H9 (cell line): ENCODE results near the gene TPSB2. TPM values are rescaled to one million over a fixed set of nuclear protein-coding genes. Genes with fewer than 3 reads are reported as not detected.
"Not testable (repeated sequence)": the region's sequence is repeated elsewhere in the genome, so short reads cannot be mapped to it uniquely, and the experiment has no call there.

Experiments
- DNase-seq: peaks from one replicate; pipeline ENCODE4 v3.0.0-alpha.2; 2017
- H2AFZ ChIP-seq: one replicate; pipeline ENCODE4 v1.6.1; 2013; ENCODE audit warnings: mild to moderate bottlenecking, low read length, control low read depth, moderate library complexity
- H2AK5ac ChIP-seq: 2 replicates; pipeline ENCODE4 v1.6.1; 2013; ENCODE audit warnings: low read length, control low read depth, mixed read lengths; ENCODE audit not compliant: insufficient read length
- H2BK120ac ChIP-seq: one replicate; pipeline ENCODE4 v1.6.1; 2013; ENCODE audit warnings: low read depth, mild to moderate bottlenecking, low read length, control low read depth, inconsistent platforms; ENCODE audit not compliant: poor library complexity, severe bottlenecking
- H2BK12ac ChIP-seq: 2 replicates; pipeline ENCODE4 v1.6.1; 2013; ENCODE audit warnings: low read length, control low read depth, mixed read lengths, low read depth; ENCODE audit not compliant: insufficient read length
- H2BK15ac ChIP-seq: 2 replicates; pipeline ENCODE4 v1.6.1; 2013; ENCODE audit warnings: low read depth, low read length, control low read depth
- H2BK20ac ChIP-seq: one replicate; pipeline ENCODE4 v1.6.1; 2013; ENCODE audit warnings: low read depth, mild to moderate bottlenecking, low read length, control low read depth, inconsistent platforms; ENCODE audit not compliant: poor library complexity, severe bottlenecking
- H2BK5ac ChIP-seq: 2 replicates; pipeline ENCODE4 v1.6.1; 2013; ENCODE audit warnings: low read length, control low read depth, mixed read lengths; ENCODE audit not compliant: insufficient read length
- H3K14ac ChIP-seq: 2 replicates; pipeline ENCODE4 v1.6.1; 2013; ENCODE audit warnings: low read length, control low read depth; ENCODE audit not compliant: insufficient read depth
- H3K18ac ChIP-seq: 2 replicates; pipeline ENCODE4 v1.6.1; 2013; ENCODE audit warnings: low read depth, mild to moderate bottlenecking, mixed read lengths, low read length, control low read depth; ENCODE audit not compliant: insufficient read length
- H3K23ac ChIP-seq: 2 replicates; pipeline ENCODE4 v1.6.1; 2013; ENCODE audit warnings: low read length, control low read depth, mixed read lengths, low read depth; ENCODE audit not compliant: insufficient read length
- H3K23me2 ChIP-seq: 2 replicates; pipeline ENCODE4 v1.6.1; 2013; ENCODE audit warnings: low read depth, mild to moderate bottlenecking, mixed read lengths, low read length, control low read depth; ENCODE audit not compliant: insufficient read length, poor library complexity, severe bottlenecking
- H3K27ac ChIP-seq: 2 replicates; pipeline ENCODE4 v1.5.1; 2013; ENCODE audit warnings: low read length, control low read depth, mixed read lengths, low read depth; ENCODE audit not compliant: insufficient read length
- H3K27me3 ChIP-seq: 2 replicates; pipeline ENCODE4 v1.6.1; 2013; ENCODE audit warnings: low read length, control low read depth, inconsistent platforms; ENCODE audit not compliant: insufficient read depth
- H3K4ac ChIP-seq: 2 replicates; pipeline ENCODE4 v1.6.1; 2013; ENCODE audit warnings: low read depth, mild to moderate bottlenecking, control low read depth, inconsistent platforms, low read length, moderate library complexity
- H3K4me1 ChIP-seq: 2 replicates; pipeline ENCODE4 v1.6.1; 2013; ENCODE audit warnings: low read length, control low read depth, inconsistent platforms; ENCODE audit not compliant: insufficient read depth
- H3K4me2 ChIP-seq: 2 replicates; pipeline ENCODE4 v1.6.1; 2013; ENCODE audit warnings: low read length, control low read depth, mixed read lengths; ENCODE audit not compliant: insufficient read length, insufficient read depth
- H3K56ac ChIP-seq: 2 replicates; pipeline ENCODE4 v1.6.1; 2013; ENCODE audit warnings: low read depth, mild to moderate bottlenecking, mixed read lengths, low read length, control low read depth; ENCODE audit not compliant: insufficient read length
- H3K79me1 ChIP-seq: 2 replicates; pipeline ENCODE4 v1.6.1; 2013; ENCODE audit warnings: low read depth, mild to moderate bottlenecking, moderate library complexity, low read length, control low read depth, inconsistent platforms; ENCODE audit not compliant: insufficient read depth, poor library complexity, severe bottlenecking
- H3K79me2 ChIP-seq: 2 replicates; pipeline ENCODE4 v1.6.1; 2013; ENCODE audit warnings: low read length, control low read depth, inconsistent platforms; ENCODE audit not compliant: insufficient read depth
- H3K9ac ChIP-seq: 2 replicates; pipeline ENCODE4 v1.6.1; 2013; ENCODE audit warnings: low read length, control low read depth, mixed read lengths; ENCODE audit not compliant: insufficient read length; ENCODE audit errors: extremely low read depth
- H3K9me3 ChIP-seq: one replicate; pipeline ENCODE4 v1.6.1; 2013; ENCODE audit warnings: low read depth, low read length, inconsistent platforms; ENCODE audit not compliant: control insufficient read depth
- H3T11ph ChIP-seq: one replicate; pipeline ENCODE4 v1.6.1; 2013; ENCODE audit warnings: mild to moderate bottlenecking, low read length, control low read depth, inconsistent platforms
- H4K20me1 ChIP-seq: one replicate; pipeline ENCODE4 v1.6.1; 2013; ENCODE audit not compliant: control insufficient read depth, insufficient read length, insufficient read depth
- H4K5ac ChIP-seq: 2 replicates; pipeline ENCODE4 v1.6.1; 2013; ENCODE audit warnings: low read depth, mild to moderate bottlenecking, mixed read lengths, low read length, control low read depth; ENCODE audit not compliant: insufficient read length
- H4K8ac ChIP-seq: replicated peaks from 2 replicates; pipeline ENCODE4 v1.6.1; 2013; ENCODE audit warnings: low read length, control low read depth, mixed read lengths, low read depth; ENCODE audit not compliant: insufficient read length
- H4K91ac ChIP-seq: 2 replicates; pipeline ENCODE4 v1.6.1; 2013; ENCODE audit warnings: low read depth, mild to moderate bottlenecking, moderate library complexity, mixed read lengths, low read length, control low read depth; ENCODE audit not compliant: insufficient read length
- H3K27ac Mint-ChIP-seq, 3 experiments: 2 replicates in 2 of 3; 3 replicates in 1 of 3; pipeline ENCODE4 v1.8.0; 2020 to 2021; ENCODE audit warnings: mixed read lengths in 3 of 3, mild to moderate bottlenecking in 1 of 3, moderate library complexity in 1 of 3
- H3K27me3 Mint-ChIP-seq: 2 replicates; pipeline ENCODE4 v1.8.0; 2021; ENCODE audit warnings: low read depth, mild to moderate bottlenecking, moderate library complexity, mixed read lengths
- H3K36me3 Mint-ChIP-seq, 3 experiments: 2 replicates in 2 of 3; 3 replicates in 1 of 3; pipeline ENCODE4 v1.8.0; 2020 to 2021; ENCODE audit warnings: low read depth in 3 of 3, mixed read lengths in 3 of 3; ENCODE audit not compliant: insufficient read depth in 1 of 3
- H3K4me1 Mint-ChIP-seq, 2 experiments: 2 replicates each; pipeline ENCODE4 v1.8.0; 2020; ENCODE audit warnings: mixed read lengths in 2 of 2
- H3K4me3 Mint-ChIP-seq, 2 experiments: 2 replicates in 1 of 2; 3 replicates in 1 of 2; pipeline ENCODE4 v1.8.0; 2020 to 2021; ENCODE audit warnings: mild to moderate bottlenecking in 2 of 2, mixed read lengths in 2 of 2, moderate library complexity in 1 of 2
- H3K9me3 Mint-ChIP-seq, 2 experiments: 2 replicates in 1 of 2; 3 replicates in 1 of 2; pipeline ENCODE4 v1.8.0; 2020; ENCODE audit warnings: mild to moderate bottlenecking in 2 of 2, mixed read lengths in 2 of 2, moderate library complexity in 1 of 2
- WGBS: extraction: QIAGEN DNeasy Blood & Tissue Kit; methylation state at CpG from one replicate; pipeline ENCODE4 v1.1.7; 2013; ENCODE audit warnings: missing lambda C conversion rate, low lambda C conversion rate, mixed read lengths; ENCODE audit not compliant: insufficient read length; ENCODE audit errors: extremely low coverage; 5-methylcytosine and 5-hydroxymethylcytosine counted together
- total RNA-seq: library from RNA; stranded (reverse); gene quantifications from 2 replicates; pipeline ENCODE4 v1.2.1, GENCODE V29; 2021

TPSB2 gene
- total RNA-seq, 1 experiment from 2014 or later = not detected

GRCh38 chr16:1253701-1254364 lies 23.8 kb upstream of the TPSB2 start:
- H3K4me1 Mint-ChIP-seq, H4K20me1 ChIP-seq, H3K9me3 ChIP-seq, H3K23me2 ChIP-seq, H2BK5ac ChIP-seq, H4K5ac ChIP-seq, H3T11ph ChIP-seq, H2BK12ac ChIP-seq, H3K9ac ChIP-seq, H3K27ac Mint-ChIP-seq, H3K4ac ChIP-seq, H2BK20ac ChIP-seq, H3K23ac ChIP-seq, H3K56ac ChIP-seq, H3K79me2 ChIP-seq, H3K14ac ChIP-seq, H4K91ac ChIP-seq, H2BK15ac ChIP-seq, H2BK120ac ChIP-seq, H3K4me2 ChIP-seq, H3K4me3 Mint-ChIP-seq, H3K9me3 Mint-ChIP-seq, H3K18ac ChIP-seq, H2AK5ac ChIP-seq, H3K27ac ChIP-seq, H2AFZ ChIP-seq, H3K27me3 ChIP-seq, H3K79me1 ChIP-seq, H3K36me3 Mint-ChIP-seq, H4K8ac ChIP-seq, DNase-seq, H3K4me1 ChIP-seq: not testable (repeated sequence)
- H3K27me3 Mint-ChIP-seq = peaks cover 21% of the 10 kb centered on the region
- WGBS = no CpG with 5 or more reads among the region's 47 CpGs

DNA sequence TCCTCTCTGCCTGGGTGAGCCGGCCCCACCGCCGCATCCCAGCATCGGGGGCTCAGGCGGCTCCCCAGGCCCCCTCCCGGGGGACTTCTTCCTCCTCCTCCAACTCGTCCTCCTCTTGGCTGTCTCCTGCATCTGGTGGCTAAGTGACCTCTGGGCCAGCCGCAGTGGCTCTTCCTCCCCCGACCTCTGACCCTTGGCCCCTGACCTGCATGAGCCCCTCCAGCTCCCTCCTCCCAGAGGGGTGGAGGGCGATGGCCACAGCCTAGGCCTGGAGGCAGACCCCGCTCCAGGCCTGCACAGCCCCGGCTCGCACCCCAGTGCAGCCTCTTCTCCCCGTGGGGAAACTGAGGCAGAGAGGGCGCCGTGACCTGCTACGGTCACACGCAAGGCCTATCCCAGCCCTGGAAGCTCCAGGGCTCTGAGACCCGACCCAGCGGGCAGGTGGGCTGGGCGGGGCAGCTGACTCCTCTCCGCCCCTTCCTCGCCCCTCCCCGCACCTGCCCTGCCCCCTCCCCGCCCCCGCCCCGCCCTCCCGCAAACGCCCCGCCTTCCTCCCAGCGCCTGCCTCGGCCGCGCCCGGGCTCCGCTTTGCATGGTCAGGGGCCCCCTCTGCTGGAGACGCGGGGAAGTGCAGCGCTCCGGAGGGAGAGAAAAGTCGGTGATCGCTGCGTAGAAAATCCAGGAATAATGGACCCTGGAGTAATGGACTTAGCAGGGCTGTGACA lies 19.2 kb upstream of the TPSB2 start:
- not testable (repeated sequence) for H2BK120ac ChIP-seq, H4K5ac ChIP-seq, H2BK5ac ChIP-seq, H3K14ac ChIP-seq, H3K9me3 Mint-ChIP-seq, H3K36me3 Mint-ChIP-seq, H3K4me3 Mint-ChIP-seq, H3K4ac ChIP-seq, H3K9ac ChIP-seq, H3K4me1 Mint-ChIP-seq, H3K23ac ChIP-seq, H2BK12ac ChIP-seq, H3K27me3 ChIP-seq, H3K23me2 ChIP-seq, H2BK20ac ChIP-seq, H3K18ac ChIP-seq, H4K91ac ChIP-seq, DNase-seq, H3K9me3 ChIP-seq, H4K8ac ChIP-seq, H3K27ac ChIP-seq, H3K56ac ChIP-seq, H3K4me2 ChIP-seq, H4K20me1 ChIP-seq, H2AK5ac ChIP-seq, H3T11ph ChIP-seq, H3K79me2 ChIP-seq, H3K79me1 ChIP-seq, H3K4me1 ChIP-seq, H3K27ac Mint-ChIP-seq, H2BK15ac ChIP-seq, H2AFZ ChIP-seq
- peaks cover 48% of the 10 kb centered on the region for H3K27me3 Mint-ChIP-seq
- WGBS = no CpG with 5 or more reads among the region's 43 CpGs
